ENCODE measurements around the gene CKS1B. TPM values are rescaled to one million over a fixed set of nuclear protein-coding genes. Genes with fewer than 3 reads are reported as not detected.

Gene CKS1B
- total RNA-seq, 1 donor from 2014 or later = 43.1 TPM

- DNase-seq = no peak
These were observed 41.2 kb downstream of the CKS1B start for GRCh38 chr1:155015527-155016230.

GRCh38 chr1:155016231-155016831 is 41.9 kb downstream of the CKS1B start:
- DNase-seq = no peak

GRCh38 chr1:155017041-155017945 is 42.8 kb downstream of the CKS1B start:
- DNase-seq = peak; percentile 91

- no peak for DNase-seq
These were observed 43.5 kb downstream of the CKS1B start for GRCh38 chr1:155017946-155018316.

GRCh38 chr1:155018617-155019348 is 44.3 kb downstream of the CKS1B start:
- DNase-seq = no peak

- DNase-seq = no peak
These were observed 45.1 kb downstream of the CKS1B start for GRCh38 chr1:155019377-155020245.

- no peak for DNase-seq
These were observed 47.9 kb downstream of the CKS1B start for GRCh38 chr1:155022136-155022926.

- DNase-seq = no peak
These were observed 48.4 kb downstream of the CKS1B start for GRCh38 chr1:155022927-155023236.

- no peak for DNase-seq
These were observed 49.1 kb downstream of the CKS1B start for GRCh38 chr1:155023627-155024026.

- DNase-seq = no peak
These were observed 49.8 kb downstream of the CKS1B start for GRCh38 chr1:155024315-155024714.

- no peak for DNase-seq
These were observed 51.7 kb downstream of the CKS1B start for GRCh38 chr1:155026154-155026553.

- no peak for DNase-seq
These were observed 52.1 kb downstream of the CKS1B start for GRCh38 chr1:155026588-155026987.

Small RNAs within 50 kb of the gene (small RNA-seq; reads per million reads assigned to genes)
- gene MIR4258 (ENCODE audit: low replicate concordance) (not detected), gene RF00017 (ENCODE audit: low replicate concordance) (not detected)

Other genes starting within 250 kb of the CKS1B start
- 0.99 TPM for gene KCNN3, start 104.4 kb upstream of the CKS1B start, total RNA-seq
- gene PMVK, start 38.0 kb upstream of the CKS1B start, total RNA-seq = 18.9 TPM
- 61.8 TPM for gene PBXIP1, start 18.6 kb upstream of the CKS1B start, total RNA-seq
- 14.6 TPM for gene PYGO2, start 12.9 kb upstream of the CKS1B start, total RNA-seq
- 42.9 TPM for gene SHC1, start 3.9 kb upstream of the CKS1B start, total RNA-seq
- 13.2 TPM for gene FLAD1, start 8.7 kb downstream of the CKS1B start, total RNA-seq
- gene LENEP, start 18.9 kb downstream of the CKS1B start, total RNA-seq = not detected
- 25.5 TPM for gene ZBTB7B, start 28.1 kb downstream of the CKS1B start, total RNA-seq
- gene DCST2, start 59.1 kb downstream of the CKS1B start, total RNA-seq = 0.49 TPM
- gene DCST1, start 59.1 kb downstream of the CKS1B start, total RNA-seq = 0.10 TPM
- 46.0 TPM for gene ADAM15, start 76.6 kb downstream of the CKS1B start, total RNA-seq
- 9.0 TPM for gene EFNA4, start 89.1 kb downstream of the CKS1B start, total RNA-seq
- gene EFNA3, start 104.2 kb downstream of the CKS1B start, total RNA-seq = 10.9 TPM
- 45.1 TPM for gene EFNA1, start 153.2 kb downstream of the CKS1B start, total RNA-seq
- gene SLC50A1, start 161.2 kb downstream of the CKS1B start, total RNA-seq = 18.5 TPM
- 10.0 TPM for gene DPM3, start 165.8 kb downstream of the CKS1B start, total RNA-seq
- gene KRTCAP2, start 198.6 kb downstream of the CKS1B start, total RNA-seq = 67.5 TPM
- gene TRIM46, start 199.2 kb downstream of the CKS1B start, total RNA-seq = 0.20 TPM
- gene THBS3, start 233.2 kb downstream of the CKS1B start, total RNA-seq = 32.5 TPM
- gene MTX1, start 234.0 kb downstream of the CKS1B start, total RNA-seq = 19.1 TPM